Nephron progenitor cell (in vitro differentiated cells): ENCODE results near the gene RAB3GAP1.
"Not testable (repeated sequence)": the region's sequence is repeated elsewhere in the genome, so short reads cannot be mapped to it uniquely, and the experiment has no call there.

ENCODE experiments used
- DNase-seq: peaks from one replicate; pipeline ENCODE4 v3.0.0; 2021
- H3K27ac Mint-ChIP-seq: 2 replicates; pipeline ENCODE4 v1.8.0; 2021; ENCODE audit warnings: mild to moderate bottlenecking, moderate library complexity, mixed read lengths
- H3K27me3 Mint-ChIP-seq: 2 replicates; pipeline ENCODE4 v1.8.0; 2021; ENCODE audit warnings: mild to moderate bottlenecking, low read depth, mixed read lengths; ENCODE audit not compliant: poor library complexity
- H3K36me3 Mint-ChIP-seq: 2 replicates; pipeline ENCODE4 v1.8.0; 2021; ENCODE audit warnings: low read depth, mixed read lengths
- H3K4me1 Mint-ChIP-seq: 2 replicates; pipeline ENCODE4 v1.8.0; 2021; ENCODE audit warnings: mixed read lengths
- H3K4me3 Mint-ChIP-seq: 2 replicates; pipeline ENCODE4 v1.8.0; 2021; ENCODE audit warnings: mild to moderate bottlenecking, moderate library complexity, mixed read lengths
- H3K9me3 Mint-ChIP-seq: 2 replicates; pipeline ENCODE4 v1.8.0; 2021; ENCODE audit warnings: mild to moderate bottlenecking, moderate library complexity, mixed read lengths
- CTCF ChIP-seq: fragments of 200-600 bp; sonication (generic); IDR thresholded peaks from 2 replicates; pipeline ENCODE4 v1.5.0; 2021; ENCODE audit warnings: antibody characterized with exemption

Gene RAB3GAP1

DNA sequence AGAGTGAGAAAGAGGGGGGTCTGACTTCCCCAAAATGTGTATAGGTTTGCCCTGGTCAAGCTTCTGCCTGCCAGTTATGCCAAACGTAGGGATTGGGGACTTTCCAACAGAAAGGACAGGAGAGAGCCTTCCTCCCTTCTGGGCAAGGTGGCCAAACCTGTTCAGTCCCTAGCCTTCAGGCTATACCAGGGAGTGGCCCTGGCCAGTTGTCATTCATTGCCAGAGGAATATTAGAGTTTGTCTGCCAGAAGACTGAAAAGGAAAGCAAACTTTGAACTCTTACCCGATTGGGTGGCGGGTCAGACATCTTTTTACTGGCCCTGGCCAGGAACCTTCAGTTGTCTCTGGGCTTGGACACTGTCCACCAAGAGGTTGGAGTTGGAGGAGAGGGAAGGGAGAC, 22.1 kb downstream of the RAB3GAP1 start:
- DNase-seq, result no peak
- no peak for TF ChIP-seq CTCF
- Mint-ChIP-seq H3K27ac (no peak overlapping the region), H3K36me3 (peaks cover 92% of the 10 kb centered on the region), H3K9me3 (peaks cover 86% of the 10 kb centered on the region), H3K4me3 (no peak overlapping the region), H3K27me3 (no peaks in the 10 kb centered on the region), H3K4me1 (no peaks in the 10 kb centered on the region)

GRCh38 chr2:135076556-135076955, 24.5 kb downstream of the RAB3GAP1 start:
- TF ChIP-seq CTCF, result no peak
- Mint-ChIP-seq H3K9me3 (peaks cover 81% of the 10 kb centered on the region), H3K36me3 (peaks cover 91% of the 10 kb centered on the region), H3K27ac (no peak overlapping the region), H3K4me1 (no peaks in the 10 kb centered on the region), H3K27me3 (no peaks in the 10 kb centered on the region), H3K4me3 (no peak overlapping the region)
- DNase-seq, result no peak

DNA sequence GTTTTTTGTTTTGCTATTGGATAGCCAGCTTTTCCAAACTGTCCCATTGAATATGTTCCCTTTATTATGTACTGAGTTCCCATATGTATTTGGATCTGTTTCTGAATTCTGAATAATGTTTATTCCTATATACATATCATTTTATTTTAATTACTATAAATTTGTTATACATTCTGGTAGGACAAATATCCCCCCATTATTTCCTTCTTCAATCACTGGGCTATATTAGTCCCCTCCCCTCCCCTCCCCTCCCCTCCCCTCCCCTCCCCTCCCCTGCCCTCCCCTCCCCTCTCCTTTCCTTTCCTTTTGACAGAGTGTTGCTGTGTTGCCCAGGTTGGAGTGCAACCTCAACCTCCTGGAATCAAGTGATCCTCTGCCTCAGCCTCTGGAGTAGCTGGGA, 26.3 kb downstream of the RAB3GAP1 start:
- TF ChIP-seq CTCF, result no peak
- Mint-ChIP-seq H3K4me3 (no peak overlapping the region), H3K27me3 (no peaks in the 10 kb centered on the region), H3K36me3 (peaks cover 93% of the 10 kb centered on the region), H3K4me1 (no peaks in the 10 kb centered on the region), H3K27ac (no peak overlapping the region), H3K9me3 (peaks cover 75% of the 10 kb centered on the region)
- no peak for DNase-seq

- no peak overlapping the region for H3K27ac Mint-ChIP-seq
- no peak for TF ChIP-seq CTCF
- no peak for DNase-seq
- no peaks in the 10 kb centered on the region for H3K4me1 Mint-ChIP-seq
- H3K36me3 Mint-ChIP-seq, result peaks cover 72% of the 10 kb centered on the region
- no peak overlapping the region for H3K4me3 Mint-ChIP-seq
- H3K27me3 Mint-ChIP-seq, result no peaks in the 10 kb centered on the region
- H3K9me3 Mint-ChIP-seq, result peaks cover 48% of the 10 kb centered on the region
Observed at GRCh38 chr2:135086222-135086621, 34.1 kb downstream of the RAB3GAP1 start.

DNA sequence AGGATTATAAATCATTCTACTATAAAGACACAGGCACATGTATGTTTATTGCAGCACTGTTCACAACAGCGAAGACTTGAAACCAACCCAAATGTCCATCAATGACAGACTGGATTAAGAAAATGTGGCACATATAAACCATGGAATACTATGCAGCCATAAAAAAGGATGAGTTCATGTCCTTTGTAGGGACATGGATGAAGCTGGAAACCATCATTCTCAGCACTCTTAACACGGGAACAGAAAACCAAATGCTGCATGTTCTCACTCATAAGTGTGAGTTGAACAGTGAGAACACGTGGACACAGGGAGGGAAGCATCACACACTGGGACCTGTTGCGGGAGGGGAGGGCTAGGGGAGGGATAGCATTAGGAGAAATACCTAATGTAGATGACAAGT, 37.5 kb downstream of the RAB3GAP1 start:
- H3K4me3 Mint-ChIP-seq, H3K4me1 Mint-ChIP-seq, DNase-seq, H3K27me3 Mint-ChIP-seq, H3K27ac Mint-ChIP-seq: not testable (repeated sequence)
- peaks cover 26% of the 10 kb centered on the region for H3K9me3 Mint-ChIP-seq
- H3K36me3 Mint-ChIP-seq, result peaks cover 49% of the 10 kb centered on the region

GRCh38 chr2:135091681-135092080, 39.6 kb downstream of the RAB3GAP1 start:
- peaks cover 49% of the 10 kb centered on the region for H3K36me3 Mint-ChIP-seq
- no peak for DNase-seq
- no peak overlapping the region for H3K4me3 Mint-ChIP-seq
- no peak overlapping the region for H3K27ac Mint-ChIP-seq
- no peak for TF ChIP-seq CTCF
- H3K9me3 Mint-ChIP-seq, result peaks cover 26% of the 10 kb centered on the region
- H3K4me1 Mint-ChIP-seq, result no peaks in the 10 kb centered on the region
- H3K27me3 Mint-ChIP-seq, result no peaks in the 10 kb centered on the region
